Measurements from ENCODE around the gene STMP1.

The STMP1 gene

GRCh38 chr7:135697276-135698049 is 35.1 kb downstream of the STMP1 start:
- DNase-seq (ENCODE audit: low spot score): no peak

- DNase-seq (ENCODE audit: low spot score): no peak
Observed at GRCh38 chr7:135704074-135704473, 41.8 kb downstream of the STMP1 start.

GRCh38 chr7:135704698-135705097 is 42.4 kb downstream of the STMP1 start:
- no peak for DNase-seq (ENCODE audit: low spot score)

DNA sequence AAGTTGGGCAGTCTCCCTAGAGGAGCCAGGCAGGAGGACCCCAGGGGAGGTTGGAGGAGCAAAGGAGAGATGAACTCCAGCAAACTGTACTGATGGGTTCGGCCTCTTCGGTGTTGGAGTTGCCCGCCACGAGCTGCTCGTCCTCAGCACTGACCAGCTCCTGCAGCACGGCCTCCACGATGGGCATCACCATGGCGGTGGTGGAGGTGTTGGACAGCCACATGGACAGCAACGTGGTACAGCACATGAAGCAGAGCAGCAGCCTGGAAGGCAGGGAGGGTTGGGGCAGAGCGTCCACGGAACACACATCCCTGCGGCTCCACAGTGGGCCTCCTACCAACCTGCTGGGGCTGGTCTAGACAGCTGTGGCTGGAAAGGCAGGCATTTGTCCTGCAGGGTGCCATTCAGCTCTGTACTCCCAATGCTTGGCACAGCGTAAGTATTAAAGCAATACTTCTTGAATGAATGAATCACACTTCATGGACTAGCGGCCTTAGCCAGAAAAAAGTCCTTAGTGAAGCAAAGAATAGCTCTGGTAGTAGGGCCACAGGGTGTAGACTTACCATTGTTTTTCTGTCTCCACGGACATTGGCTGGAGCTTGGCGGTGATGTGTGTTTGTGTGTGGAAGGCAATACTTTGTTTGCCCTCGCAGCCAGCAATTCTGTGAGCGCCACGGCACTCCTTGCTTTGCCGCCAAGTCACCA is 43.9 kb downstream of the STMP1 start:
- DNase-seq (ENCODE audit: low spot score): no peak

- no peak for DNase-seq (ENCODE audit: low spot score)
Observed at GRCh38 chr7:135706858-135707569, 44.7 kb downstream of the STMP1 start.

DNA sequence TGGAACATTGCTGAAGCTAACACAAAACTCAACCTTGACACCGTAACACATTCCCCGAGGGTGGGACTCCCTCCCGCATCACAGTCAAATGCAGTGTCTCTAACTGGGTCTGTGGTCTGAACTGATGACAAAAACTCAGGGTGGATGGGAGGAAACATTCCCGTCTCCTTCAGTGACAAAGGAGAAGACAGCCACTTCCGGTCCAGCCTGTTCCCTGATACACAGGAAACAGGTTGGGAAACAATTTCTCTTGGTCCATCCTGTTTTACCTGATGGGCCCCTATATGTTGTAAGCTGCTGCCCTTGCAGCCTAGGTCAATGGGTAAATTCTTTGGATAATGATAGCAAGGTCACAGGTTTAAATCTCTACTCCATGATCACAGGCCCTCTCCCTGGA is 45.3 kb downstream of the STMP1 start:
- DNase-seq (ENCODE audit: low spot score): no peak

GRCh38 chr7:135708041-135708440 is 45.7 kb downstream of the STMP1 start:
- no peak for DNase-seq (ENCODE audit: low spot score)

GRCh38 chr7:135709508-135709907 is 47.2 kb downstream of the STMP1 start:
- no peak for DNase-seq (ENCODE audit: low spot score)

GRCh38 chr7:135710417-135711138 is 48.3 kb downstream of the STMP1 start:
- peak; percentile 62 for DNase-seq (ENCODE audit: low spot score)

DNA sequence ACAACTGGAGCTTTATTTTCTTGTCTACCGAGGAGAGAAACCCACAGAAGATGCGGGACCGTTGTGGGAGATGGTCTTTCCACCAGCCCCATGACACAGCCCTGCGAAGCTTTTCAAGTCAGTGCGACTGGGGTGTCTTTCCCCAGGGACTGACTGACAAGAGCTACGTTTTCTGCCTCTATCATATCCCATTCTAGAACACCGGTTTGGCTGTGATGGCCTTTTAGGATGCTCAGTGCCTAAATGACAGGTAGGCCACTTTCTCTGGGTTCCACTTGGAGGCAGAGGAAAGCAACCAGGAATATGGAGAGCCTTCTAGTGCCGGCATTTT is 48.8 kb downstream of the STMP1 start:
- no peak for DNase-seq (ENCODE audit: low spot score)

DNA sequence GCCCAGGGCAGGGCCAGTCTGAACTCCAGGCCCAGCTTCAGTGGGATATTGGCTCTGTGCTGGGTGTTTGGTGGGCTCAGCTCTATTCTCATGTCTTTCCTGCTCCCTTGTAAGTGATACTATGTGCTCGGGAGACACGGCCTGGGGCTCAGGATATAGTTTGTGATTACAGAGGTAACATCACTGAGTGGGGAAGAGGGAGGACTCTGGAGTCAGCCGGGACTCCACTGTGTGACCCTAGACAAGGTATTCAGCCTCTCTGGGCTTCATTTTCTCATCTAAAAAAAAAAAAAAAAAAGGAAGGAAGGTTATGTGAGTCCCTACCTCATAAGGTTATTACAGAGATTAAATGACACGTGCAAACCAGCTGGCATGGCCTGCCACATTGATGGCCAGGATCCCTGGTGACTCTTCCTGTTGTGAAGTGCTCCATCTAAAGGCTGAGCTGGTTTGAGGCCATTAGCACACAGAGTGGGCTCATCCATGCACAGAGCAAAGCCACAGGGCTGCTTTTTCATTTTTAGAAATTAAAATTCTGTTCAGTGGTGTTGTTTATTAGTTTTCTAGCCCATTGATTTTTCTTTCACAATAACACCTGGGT is 50.0 kb downstream of the STMP1 start:
- no peak for DNase-seq (ENCODE audit: low spot score)

DNA sequence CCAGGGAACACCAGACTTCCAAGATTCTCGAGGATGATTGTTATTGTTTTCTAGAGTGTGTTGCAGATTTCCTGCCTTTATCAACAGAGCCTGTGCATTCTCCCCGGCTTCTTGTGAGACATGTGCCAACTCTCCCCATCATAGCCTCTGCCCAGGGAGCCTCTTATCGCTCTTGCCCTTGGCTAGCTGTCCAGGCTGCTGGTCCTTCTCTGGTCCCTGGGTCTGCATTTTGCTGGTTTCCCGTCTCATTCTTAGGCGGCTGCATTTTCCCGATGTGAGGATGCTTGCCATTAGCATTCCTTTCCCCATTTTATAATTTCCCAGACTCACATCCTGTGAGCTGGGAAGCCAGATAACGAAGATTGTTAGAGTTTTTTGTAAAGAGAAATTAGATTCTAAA is 50.5 kb downstream of the STMP1 start:
- DNase-seq (ENCODE audit: low spot score): no peak

DNA sequence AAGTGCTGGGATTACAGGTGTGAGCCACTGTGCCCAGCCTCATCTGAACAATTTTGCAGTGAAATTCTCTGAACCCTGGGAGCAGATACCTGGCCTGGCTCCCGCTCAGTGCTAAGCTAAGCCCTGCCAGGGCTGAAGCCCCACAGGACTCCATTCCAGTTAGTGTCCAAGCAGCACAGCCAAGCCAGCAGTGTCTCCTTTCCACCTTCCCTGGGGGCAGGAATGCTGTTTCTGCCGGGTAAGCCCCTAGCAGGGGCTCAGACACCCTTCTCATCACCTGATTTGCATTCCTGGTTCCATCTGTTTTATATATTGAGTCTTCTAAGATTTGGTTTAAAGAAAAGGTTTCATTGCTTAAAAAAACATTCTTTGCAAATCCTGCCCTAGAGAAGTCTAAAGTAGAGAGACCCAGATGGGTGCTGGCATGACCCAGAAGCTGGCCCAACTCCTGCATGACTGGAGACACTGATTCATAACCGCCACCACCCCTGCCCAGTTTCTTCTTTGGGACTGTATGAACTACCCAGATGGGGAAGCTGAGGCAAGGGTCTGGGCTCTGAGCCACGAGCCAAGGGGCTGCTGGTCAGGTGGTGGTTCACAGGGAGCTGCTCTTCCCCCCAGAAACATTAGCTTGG is 51.6 kb downstream of the STMP1 start:
- peak; percentile 24 for DNase-seq (ENCODE audit: low spot score)

DNA sequence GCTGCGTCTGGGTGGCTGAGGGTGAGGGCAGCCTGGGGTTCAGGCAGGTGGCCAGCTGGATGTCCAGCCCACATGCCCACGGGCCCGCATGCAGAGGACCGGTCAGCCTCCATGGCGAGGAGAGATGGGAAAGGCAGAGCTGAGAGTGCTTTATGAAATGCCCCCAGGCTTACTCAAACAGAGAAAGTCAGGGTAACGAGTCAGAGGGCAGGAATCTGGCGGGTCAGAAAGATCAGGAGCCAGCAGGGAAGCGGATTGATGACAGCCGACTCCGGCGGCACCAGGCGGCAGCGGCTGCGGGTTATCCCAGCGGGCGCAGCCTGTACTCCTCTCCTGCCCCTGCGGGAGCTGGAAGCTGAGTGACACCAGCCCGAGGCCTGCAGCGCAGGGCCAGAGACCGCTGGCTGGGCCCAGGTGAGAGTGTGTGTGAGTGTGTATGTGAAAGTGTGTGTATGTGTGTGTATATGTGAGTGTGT is 52.3 kb downstream of the STMP1 start:
- peak; percentile 74 for DNase-seq (ENCODE audit: low spot score)

- no peak for DNase-seq (ENCODE audit: low spot score)
Observed at GRCh38 chr7:135715055-135715522, 52.8 kb downstream of the STMP1 start.

DNA sequence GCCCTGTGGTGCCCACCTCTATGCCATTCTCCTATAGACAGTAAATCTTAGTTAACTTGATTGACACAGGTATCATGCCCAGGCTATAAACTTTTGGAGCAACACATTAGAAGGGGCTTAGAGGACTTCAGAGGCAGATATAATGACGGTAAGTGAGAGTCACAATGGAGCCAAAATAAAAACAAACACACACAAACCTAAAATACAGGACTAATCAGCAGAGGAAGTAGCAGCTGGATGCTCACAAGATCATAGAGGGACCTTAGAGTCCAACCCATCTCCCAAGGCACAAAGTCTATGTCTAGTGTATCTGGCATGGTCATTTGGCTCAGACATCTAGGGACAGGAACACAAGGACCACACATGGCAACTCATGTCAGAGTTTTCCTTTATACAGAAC is 53.4 kb downstream of the STMP1 start:
- DNase-seq (ENCODE audit: low spot score): no peak

DNA sequence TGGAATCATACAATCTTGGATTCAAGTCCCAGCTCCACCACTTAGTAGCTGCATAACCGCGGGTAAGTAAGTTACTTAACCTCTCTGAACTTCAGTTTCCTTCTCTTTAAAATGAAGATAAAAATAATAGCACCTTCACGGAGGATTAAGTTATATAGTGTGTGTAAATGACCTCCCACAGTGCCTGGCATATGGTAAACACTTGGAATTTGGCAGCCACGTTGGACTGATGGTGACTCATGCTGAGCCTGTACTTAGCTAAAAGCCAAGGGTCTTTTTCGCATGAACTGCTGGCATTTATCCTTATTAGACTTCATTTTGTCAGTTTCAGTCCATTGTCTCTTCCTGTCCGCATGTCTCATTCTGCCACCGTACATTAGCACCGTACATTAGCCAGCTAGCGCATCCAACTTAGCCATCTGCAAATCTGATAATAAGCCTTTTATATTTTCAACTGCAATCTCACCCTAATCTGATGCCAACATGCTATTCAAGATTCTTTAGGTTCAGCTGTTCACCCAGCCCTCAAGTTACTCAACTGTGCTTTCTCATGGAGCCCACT is 54.4 kb downstream of the STMP1 start:
- DNase-seq (ENCODE audit: low spot score): peak; percentile 29

DNA sequence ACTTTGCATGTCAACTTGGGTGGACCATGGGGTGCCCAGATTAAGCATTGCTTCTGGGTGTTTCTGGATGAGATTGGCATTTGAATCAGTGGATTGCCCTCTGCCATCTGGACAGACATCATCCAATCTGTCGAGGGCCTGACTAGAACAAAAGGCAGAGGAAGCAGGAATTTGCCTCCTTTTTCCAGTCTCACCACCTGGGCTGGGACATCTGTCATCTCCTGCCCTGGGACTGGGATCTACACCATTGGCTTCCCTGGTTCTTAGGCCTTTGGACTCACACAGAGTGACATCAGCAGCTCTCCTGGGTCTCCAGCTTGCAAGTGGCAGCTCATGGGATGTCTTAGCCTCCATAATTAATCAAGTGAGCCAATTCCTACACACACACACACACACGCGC is 55.4 kb downstream of the STMP1 start:
- DNase-seq (ENCODE audit: low spot score): no peak

GRCh38 chr7:135718219-135718618 is 55.9 kb downstream of the STMP1 start:
- no peak for DNase-seq (ENCODE audit: low spot score)

DNA sequence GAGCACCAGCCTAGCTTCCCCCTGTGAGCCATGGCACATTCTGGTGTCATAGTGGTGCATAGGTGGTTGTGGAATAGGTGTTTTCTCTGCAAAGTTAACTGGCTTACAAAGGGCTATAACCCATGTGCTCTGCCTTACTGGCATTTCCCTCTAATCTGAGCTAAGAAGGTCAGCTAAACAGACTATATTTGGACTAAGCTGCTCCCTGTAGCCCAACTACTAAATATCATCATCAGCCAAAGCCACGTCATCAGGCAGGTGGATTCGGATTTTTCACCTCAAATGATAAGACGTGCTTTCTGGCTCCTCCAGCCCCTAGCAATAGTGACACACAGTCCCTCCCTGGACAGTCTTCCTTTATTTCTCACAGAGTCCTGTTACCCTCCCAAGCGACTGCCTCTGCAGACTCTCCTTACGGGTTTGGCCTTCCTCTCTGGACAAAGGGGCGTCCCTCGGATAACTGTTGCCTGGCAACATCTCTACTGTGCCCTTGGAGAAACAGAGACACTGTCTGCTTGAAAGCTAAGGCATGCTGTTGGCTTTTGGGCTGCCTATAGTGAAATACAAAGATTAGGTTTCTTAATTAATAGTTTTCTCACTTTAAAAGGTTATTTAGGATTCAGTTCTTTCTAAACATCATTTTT is 56.6 kb downstream of the STMP1 start:
- no peak for DNase-seq (ENCODE audit: low spot score)

All from AG20443 (cell line).